IMR-90 (cell line): ENCODE measurements around the gene IBSP. TPM values are rescaled to one million over a fixed set of nuclear protein-coding genes. Genes with fewer than 3 reads are reported as not detected.

Experiments
- ATAC-seq: fragments of 200-7000 bp; cut with Tn5 transposase; 2 replicates; pipeline ENCODE4 v1.9.1; 2020; ENCODE audit warnings: low read depth, mild to moderate bottlenecking, moderate library complexity
- BruUV-seq: library from RNA; stranded (reverse); fragments of 400-500 nt; replicated peaks from 2 replicates; lab custom pipeline; 2021; lab: Mats Ljungman, UMichigan
- CTCF ChIA-PET: fragments of 300-600 bp; formaldehyde crosslinking; extraction: SDS; loops from one replicate; lab custom pipeline; 2021; ENCODE audit warnings: antibody characterized with exemption; lab: Yijun Ruan, JAX
- POLR2A ChIA-PET: fragments of 300-600 bp; sonication (Branson Sonifier 250); formaldehyde crosslinking; loops from one replicate; lab custom pipeline; 2022; ENCODE audit warnings: antibody characterized with exemption; ENCODE audit not compliant: unreplicated experiment; lab: Charles Lee
- DNase-seq: peaks from one replicate; pipeline ENCODE4 v3.0.0; 2013
- H2AFZ ChIP-seq: replicated peaks from 2 replicates; pipeline ENCODE3; 2013; ENCODE audit warnings: low read length, mild to moderate bottlenecking; ENCODE audit not compliant: poor library complexity
- H2AK5ac ChIP-seq: 2 replicates; pipeline ENCODE4 v1.6.1; 2013; ENCODE audit warnings: low read depth, low read length, inconsistent platforms
- H2AK9ac ChIP-seq: replicated peaks from 2 replicates; pipeline ENCODE3; 2013; ENCODE audit warnings: mild to moderate bottlenecking, low read depth, low read length, moderate library complexity; ENCODE audit not compliant: poor library complexity
- H2BK120ac ChIP-seq: 2 replicates; pipeline ENCODE4 v1.6.1; 2013; ENCODE audit warnings: low read depth, low read length, inconsistent platforms
- H2BK15ac ChIP-seq: 3 replicates; pipeline ENCODE4 v1.6.1; 2013; ENCODE audit warnings: low read depth, low read length, inconsistent platforms
- H2BK20ac ChIP-seq: 2 replicates; pipeline ENCODE4 v1.6.1; 2013; ENCODE audit warnings: low read depth, mild to moderate bottlenecking, inconsistent platforms, low read length, moderate library complexity
- H2BK5ac ChIP-seq: 2 replicates; pipeline ENCODE4 v1.6.1; 2013; ENCODE audit warnings: mild to moderate bottlenecking, low read depth, low read length, inconsistent platforms; ENCODE audit not compliant: poor library complexity, severe bottlenecking
- H3K14ac ChIP-seq: replicated peaks from 2 replicates; pipeline ENCODE4 v1.6.1; 2013; ENCODE audit warnings: low read depth, low read length, inconsistent platforms
- H3K18ac ChIP-seq: 2 replicates; pipeline ENCODE4 v1.6.1; 2013; ENCODE audit warnings: low read depth, low read length, control low read depth
- H3K23ac ChIP-seq: 2 replicates; pipeline ENCODE4 v1.6.1; 2013; ENCODE audit warnings: low read depth, low read length, inconsistent platforms
- H3K27ac ChIP-seq: 2 replicates; pipeline ENCODE4 v1.5.1; 2013; ENCODE audit warnings: mild to moderate bottlenecking, control low read depth, low read length; ENCODE audit not compliant: insufficient read depth
- H3K27me3 ChIP-seq: 2 replicates; pipeline ENCODE4 v1.6.1; 2013; ENCODE audit warnings: low read length; ENCODE audit not compliant: control insufficient read depth, insufficient read depth
- H3K36me3 ChIP-seq: 2 replicates; pipeline ENCODE4 v1.6.1; 2013; ENCODE audit warnings: low read length, mixed read lengths; ENCODE audit not compliant: control insufficient read depth, insufficient read depth
- H3K4ac ChIP-seq: 2 replicates; pipeline ENCODE4 v1.6.1; 2013; ENCODE audit warnings: low read depth, low read length, inconsistent platforms
- H3K4me1 ChIP-seq: 2 replicates; pipeline ENCODE4 v1.6.1; 2013; ENCODE audit warnings: low read length, mixed read lengths; ENCODE audit not compliant: control insufficient read depth, insufficient read depth
- H3K4me2 ChIP-seq: 2 replicates; pipeline ENCODE4 v1.6.1; 2013; ENCODE audit warnings: low read depth, mild to moderate bottlenecking, control low read depth, low read length, moderate library complexity
- H3K4me3 ChIP-seq: 2 replicates; pipeline ENCODE4 v1.5.1; 2013; ENCODE audit warnings: low read depth, mild to moderate bottlenecking, control low read depth, low read length, moderate library complexity; ENCODE audit not compliant: insufficient read depth
- H3K56ac ChIP-seq: 2 replicates; pipeline ENCODE4 v1.6.1; 2013; ENCODE audit warnings: low read length, inconsistent platforms; ENCODE audit not compliant: insufficient read depth; ENCODE audit errors: extremely low read depth
- H3K79me1 ChIP-seq, 2 experiments: 2 replicates each; pipeline ENCODE4 v1.6.1; 2013; ENCODE audit warnings: low read length in 2 of 2, inconsistent platforms in 1 of 2, low read depth in 1 of 2
- H3K9ac ChIP-seq: 2 replicates; pipeline ENCODE4 v1.6.1; 2013; ENCODE audit warnings: low read depth, low read length, control low read depth
- H3K9me1 ChIP-seq: 2 replicates; pipeline ENCODE4 v1.6.1; 2013; ENCODE audit warnings: low read length, inconsistent platforms; ENCODE audit not compliant: insufficient read depth
- H3K9me3 ChIP-seq: 2 replicates; pipeline ENCODE4 v1.6.1; 2013; ENCODE audit warnings: low read length; ENCODE audit not compliant: control insufficient read depth, insufficient read depth
- H4K20me1 ChIP-seq: 2 replicates; pipeline ENCODE4 v1.6.1; 2013; ENCODE audit warnings: low read length, inconsistent platforms; ENCODE audit not compliant: insufficient read depth
- H4K5ac ChIP-seq: 2 replicates; pipeline ENCODE4 v1.6.1; 2013; ENCODE audit warnings: mild to moderate bottlenecking, low read depth, low read length, control low read depth
- H4K8ac ChIP-seq, 2 experiments: 2 replicates each; pipeline ENCODE4 v1.6.1; 2013; ENCODE audit warnings: low read depth in 2 of 2, low read length in 2 of 2, control low read depth in 1 of 2, inconsistent platforms in 1 of 2
- H4K91ac ChIP-seq: 2 replicates; pipeline ENCODE4 v1.6.1; 2013; ENCODE audit warnings: low read depth, low read length, inconsistent platforms; ENCODE audit not compliant: insufficient read depth
- BHLHE40 ChIP-seq: fragments of 150-350 bp; IDR thresholded peaks from 2 replicates; pipeline ENCODE4 v1.6.1; 2016; ENCODE audit warnings: mild to moderate bottlenecking, low read depth, low read length
- CEBPB ChIP-seq: IDR thresholded peaks from 2 replicates; pipeline ENCODE4 v1.6.1; 2012; ENCODE audit warnings: low read depth, low read length, improper control_type of control experiment
- CHD1 ChIP-seq: IDR thresholded peaks from 2 replicates; pipeline ENCODE4 v1.6.1; 2012; ENCODE audit warnings: low read depth, low read length, improper control_type of control experiment
- FOS ChIP-seq: fragments of 150-350 bp; IDR thresholded peaks from 2 replicates; pipeline ENCODE4 v1.6.1; 2016; ENCODE audit warnings: low read depth, low read length
- MAFK ChIP-seq: IDR thresholded peaks from 2 replicates; pipeline ENCODE4 v1.6.1; 2012; ENCODE audit warnings: low read depth, low read length, improper control_type of control experiment
- MAZ ChIP-seq: IDR thresholded peaks from 2 replicates; pipeline ENCODE4 v1.6.1; 2012; ENCODE audit warnings: low read depth, mild to moderate bottlenecking, low read length, improper control_type of control experiment, moderate library complexity, borderline replicate concordance
- MXI1 ChIP-seq: IDR thresholded peaks from 2 replicates; pipeline ENCODE4 v1.6.1; 2012; ENCODE audit warnings: low read depth, mild to moderate bottlenecking, low read length, moderate library complexity, borderline replicate concordance
- NFE2L2 ChIP-seq: fragments of 150-350 bp; IDR thresholded peaks from 2 replicates; pipeline ENCODE4 v1.6.1; 2016; ENCODE audit warnings: low read depth, mild to moderate bottlenecking, low read length
- POLR2A ChIP-seq: IDR thresholded peaks from 2 replicates; pipeline ENCODE4 v1.6.1; 2012; ENCODE audit warnings: mild to moderate bottlenecking, low read depth, low read length
- RAD21 ChIP-seq: IDR thresholded peaks from 2 replicates; pipeline ENCODE4 v1.6.1; 2012; ENCODE audit warnings: low read length, improper control_type of control experiment
- RCOR1 ChIP-seq: IDR thresholded peaks from 2 replicates; pipeline ENCODE4 v1.6.1; 2012; ENCODE audit warnings: mild to moderate bottlenecking, low read length, improper control_type of control experiment; ENCODE audit not compliant: insufficient replicate concordance
- RFX5 ChIP-seq: IDR thresholded peaks from 2 replicates; pipeline ENCODE4 v1.8.0; 2012; ENCODE audit warnings: low read depth, mild to moderate bottlenecking, low read length, moderate library complexity
- SMC3 ChIP-seq: fragments of 150-350 bp; IDR thresholded peaks from 2 replicates; pipeline ENCODE4 v1.6.1; 2016; ENCODE audit warnings: low read depth, mild to moderate bottlenecking, antibody characterized with exemption, low read length, moderate library complexity
- WGBS, 2 experiments: methylation state at CpG; one replicate each; pipeline versions ENCODE4 v1.1.5 to v1.1.7; 2013; ENCODE audit warnings: missing lambda C conversion rate in 2 of 2; ENCODE audit not compliant: insufficient read length in 1 of 2; ENCODE audit errors: extremely low coverage in 2 of 2; 5-methylcytosine and 5-hydroxymethylcytosine counted together
- dilution Hi-C: fragments of 300-500 bp; cut with HindIII; formaldehyde crosslinking; loops from one replicate; pipeline ENCODE4 v1.14.3; 2018; ENCODE audit warnings: low sequenced_read_pairs; ENCODE audit not compliant: unreplicated experiment
- in situ Hi-C: fragments of 300-500 bp; cut with MboI; formaldehyde crosslinking; loops from 3 replicates; pipeline ENCODE4 v1.14.3; 2019; ENCODE audit warnings: low sequenced_read_pairs, inconsistent platforms, mixed read lengths
- intact Hi-C: fragments of 100-400 bp; cut with micrococcal nuclease; formaldehyde crosslinking; loops from 2 replicates; pipeline ENCODE4 v1.10.0; 2022
- polyA plus RNA-seq, 3 experiments: library from polyadenylated mRNA; depleted of rRNA; stranded (reverse); fragments of >200 nt; gene quantifications; 2 replicates each; pipeline ENCODE4 v1.2.3, GENCODE V29; 2012; ENCODE audit warnings: low replicate concordance in 1 of 3
- total RNA-seq: library from RNA; depleted of rRNA; stranded (reverse); fragments of >200 nt; gene quantifications from 2 replicates; pipeline ENCODE4 v1.2.3, GENCODE V29; 2012
- TF ChIP-seq, protein P1 (sequence below): conservative IDR thresholded peaks from 2 replicates; pipeline ENCODE4 v1.5.1; 2012; ENCODE audit warnings: mild to moderate bottlenecking, low read depth, low read length, improper control_type of control experiment
- TF ChIP-seq, protein P2 (sequence below): fragments of 150-350 bp; IDR thresholded peaks from 2 replicates; pipeline ENCODE4 v1.6.1; 2016; ENCODE audit warnings: low read depth, mild to moderate bottlenecking, low read length, moderate library complexity, borderline replicate concordance
- TF ChIP-seq, protein P3 (sequence below): fragments of 150-350 bp; IDR thresholded peaks from 2 replicates; pipeline ENCODE4 v1.6.1; 2017; ENCODE audit warnings: mild to moderate bottlenecking, antibody characterized with exemption, low read length, low read depth

IBSP gene
- total and polyA plus RNA-seq, 2 of the 4 experiments (the other 2 are of a cell fraction) = not detected

DNA sequence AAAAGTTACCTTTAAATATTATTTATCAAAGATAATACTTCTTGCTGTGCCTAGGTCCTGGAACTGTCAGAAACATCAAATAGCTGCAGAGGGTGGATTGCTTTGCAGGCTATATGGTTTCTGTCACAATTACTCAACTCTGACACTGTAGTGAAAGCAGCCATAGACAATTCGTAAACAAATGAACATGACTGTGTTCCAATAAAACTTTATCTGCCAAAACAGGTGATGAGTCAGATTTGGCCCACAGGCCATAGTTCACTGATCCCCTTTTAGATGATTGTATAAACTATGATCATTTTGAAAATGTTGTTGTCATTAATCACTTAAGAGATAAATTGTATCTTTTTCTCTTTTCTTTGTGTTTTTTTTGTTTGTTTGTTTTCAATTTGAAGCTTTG is 25.0 kb downstream of the IBSP start:
- H2AFZ ChIP-seq = no peak overlapping the region
- no peak overlapping the region for H2AK5ac ChIP-seq
- TF ChIP-seq RAD21 (no peak), SMC3 (no peak), MAFK (no peak), RFX5 (no peak), POLR2A (no peak), MXI1 (no peak), CHD1 (no peak), FOS (no peak), MAZ (no peak), NFE2L2 (no peak), BHLHE40 (no peak), RCOR1 (no peak), CEBPB (no peak)
- TF ChIP-seq, protein P1, sequence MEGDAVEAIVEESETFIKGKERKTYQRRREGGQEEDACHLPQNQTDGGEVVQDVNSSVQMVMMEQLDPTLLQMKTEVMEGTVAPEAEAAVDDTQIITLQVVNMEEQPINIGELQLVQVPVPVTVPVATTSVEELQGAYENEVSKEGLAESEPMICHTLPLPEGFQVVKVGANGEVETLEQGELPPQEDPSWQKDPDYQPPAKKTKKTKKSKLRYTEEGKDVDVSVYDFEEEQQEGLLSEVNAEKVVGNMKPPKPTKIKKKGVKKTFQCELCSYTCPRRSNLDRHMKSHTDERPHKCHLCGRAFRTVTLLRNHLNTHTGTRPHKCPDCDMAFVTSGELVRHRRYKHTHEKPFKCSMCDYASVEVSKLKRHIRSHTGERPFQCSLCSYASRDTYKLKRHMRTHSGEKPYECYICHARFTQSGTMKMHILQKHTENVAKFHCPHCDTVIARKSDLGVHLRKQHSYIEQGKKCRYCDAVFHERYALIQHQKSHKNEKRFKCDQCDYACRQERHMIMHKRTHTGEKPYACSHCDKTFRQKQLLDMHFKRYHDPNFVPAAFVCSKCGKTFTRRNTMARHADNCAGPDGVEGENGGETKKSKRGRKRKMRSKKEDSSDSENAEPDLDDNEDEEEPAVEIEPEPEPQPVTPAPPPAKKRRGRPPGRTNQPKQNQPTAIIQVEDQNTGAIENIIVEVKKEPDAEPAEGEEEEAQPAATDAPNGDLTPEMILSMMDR = no peak
- TF ChIP-seq, protein P2, sequence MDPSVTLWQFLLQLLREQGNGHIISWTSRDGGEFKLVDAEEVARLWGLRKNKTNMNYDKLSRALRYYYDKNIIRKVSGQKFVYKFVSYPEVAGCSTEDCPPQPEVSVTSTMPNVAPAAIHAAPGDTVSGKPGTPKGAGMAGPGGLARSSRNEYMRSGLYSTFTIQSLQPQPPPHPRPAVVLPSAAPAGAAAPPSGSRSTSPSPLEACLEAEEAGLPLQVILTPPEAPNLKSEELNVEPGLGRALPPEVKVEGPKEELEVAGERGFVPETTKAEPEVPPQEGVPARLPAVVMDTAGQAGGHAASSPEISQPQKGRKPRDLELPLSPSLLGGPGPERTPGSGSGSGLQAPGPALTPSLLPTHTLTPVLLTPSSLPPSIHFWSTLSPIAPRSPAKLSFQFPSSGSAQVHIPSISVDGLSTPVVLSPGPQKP = no peak
- TF ChIP-seq, protein P3, sequence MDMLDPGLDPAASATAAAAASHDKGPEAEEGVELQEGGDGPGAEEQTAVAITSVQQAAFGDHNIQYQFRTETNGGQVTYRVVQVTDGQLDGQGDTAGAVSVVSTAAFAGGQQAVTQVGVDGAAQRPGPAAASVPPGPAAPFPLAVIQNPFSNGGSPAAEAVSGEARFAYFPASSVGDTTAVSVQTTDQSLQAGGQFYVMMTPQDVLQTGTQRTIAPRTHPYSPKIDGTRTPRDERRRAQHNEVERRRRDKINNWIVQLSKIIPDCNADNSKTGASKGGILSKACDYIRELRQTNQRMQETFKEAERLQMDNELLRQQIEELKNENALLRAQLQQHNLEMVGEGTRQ = no peak
- intact Hi-C loops (no loop called here), in situ Hi-C loops (no loop called here), dilution Hi-C loops (no loop called here)
- H3K27ac ChIP-seq = no peak overlapping the region
- H3K4ac ChIP-seq = no peak overlapping the region
- no peak overlapping the region for H2AK9ac ChIP-seq
- no peak overlapping the region for H2BK20ac ChIP-seq
- no peaks in the 10 kb centered on the region for H3K36me3 ChIP-seq
- H4K8ac ChIP-seq = no peak overlapping the region
- no peak overlapping the region for H3K56ac ChIP-seq
- DNase-seq = no peak
- ChIA-PET CTCF (interaction anchor here (1.0 to 1.2 kb wide), 3 partner anchors 12 to 149 kb away, joined by 3 read pairs; no protein-coding TSS in a partner anchor), POLR2A (no interaction called here)
- no peak overlapping the region for H2BK120ac ChIP-seq
- H3K9me1 ChIP-seq = peaks cover 5% of the 10 kb centered on the region; the same call in 1 of the 2 replicates
- no peaks in the 10 kb centered on the region; the same call in 1 of the 2 replicates for H3K27me3 ChIP-seq
- H3K79me1 ChIP-seq = no peaks in the 10 kb centered on the region
- no peak overlapping the region for H3K18ac ChIP-seq
- no peaks in the 10 kb centered on the region for H4K20me1 ChIP-seq
- H3K4me1 ChIP-seq = peaks cover 8% of the 10 kb centered on the region
- no peak overlapping the region for H2BK5ac ChIP-seq
- H3K4me2 ChIP-seq = no peak overlapping the region
- H4K5ac ChIP-seq = no peak overlapping the region
- H4K91ac ChIP-seq = no peak overlapping the region
- no peak overlapping the region for H3K4me3 ChIP-seq
- H2BK15ac ChIP-seq = no peak overlapping the region
- no TSS peak for BruUV-seq
- no peak for ATAC-seq
- no peak overlapping the region for H3K9ac ChIP-seq
- H3K23ac ChIP-seq = no peak overlapping the region
- no peak overlapping the region for H3K14ac ChIP-seq
- WGBS, 2 experiments = no CpG with 5 or more reads among the region's 1 CpG
- H3K9me3 ChIP-seq = no peaks in the 10 kb centered on the region
